Body of pancreas (tissue), 4 donors: ENCODE data around the gene ZSCAN5B. TPM values are rescaled to one million over a fixed set of nuclear protein-coding genes. Genes with fewer than 3 reads are reported as not detected.

Experiments used
- ATAC-seq: fragments of 150-250 bp; one replicate; pipeline ENCODE4 v1.9.1; 2016
- DNase-seq, 4 donors: peaks; one replicate each; pipeline ENCODE4 v3.0.0-alpha.2; 2019
- H3K27ac ChIP-seq, 4 donors: fragments of 200-600 bp; sonication (generic); 1 replicate in 3 of 4; 2 replicates in 1 of 4; pipeline versions ENCODE4 v1.5.1 to v1.6.1; 2016 to 2019; ENCODE audit warnings: mild to moderate bottlenecking in 1 of 4, mixed read lengths in 1 of 4, moderate library complexity in 1 of 4
- H3K27me3 ChIP-seq, 2 donors: fragments of 200-600 bp; sonication (generic); one replicate each; pipeline ENCODE4 v1.6.0; 2016; ENCODE audit warnings: mild to moderate bottlenecking in 1 of 2
- H3K36me3 ChIP-seq, 2 donors: fragments of 200-600 bp; sonication (generic); replicated peaks in 1 of 2; 2 replicates each; pipeline ENCODE4 v1.5.1; 2016; ENCODE audit warnings: low read depth in 2 of 2; ENCODE audit not compliant: insufficient read depth in 1 of 2
- H3K4me1 ChIP-seq: fragments of 200-600 bp; sonication (generic); one replicate; pipeline ENCODE4 v1.6.0; 2016
- H3K4me3 ChIP-seq, 2 donors: fragments of 200-600 bp; sonication (generic); 1 replicate in 1 of 2; 2 replicates in 1 of 2; pipeline ENCODE4 v1.5.1; 2016 to 2019
- H3K9me3 ChIP-seq, 3 donors: fragments of 200-600 bp; sonication (generic); 1 replicate in 2 of 3; 2 replicates in 1 of 3; pipeline ENCODE4 v1.5.1; 2016
- CTCF ChIP-seq, 7 experiments: fragments of 450-650 bp in 4 of 7; fragments of 200-600 bp in 3 of 7; sonication (generic) in 3 of 7; IDR thresholded peaks; one replicate each; pipeline ENCODE4 v1.5.1; 2016 to 2019; ENCODE audit warnings: antibody characterized with exemption in 7 of 7
- POLR2A ChIP-seq, 3 donors: fragments of 450-650 bp; IDR thresholded peaks; one replicate each; pipeline ENCODE4 v1.6.1; 2016; ENCODE audit warnings: antibody characterized with exemption in 3 of 3, mild to moderate bottlenecking in 2 of 3
- WGBS, 2 donors: methylation state at CpG; one replicate each; pipeline ENCODE4 v1.1.5; 2017; 5-methylcytosine and 5-hydroxymethylcytosine counted together
- intact Hi-C: fragments of 100-400 bp; cut with DNase I; formaldehyde crosslinking; loops from one replicate; pipeline ENCODE4 v1.15.1; 2023
- total RNA-seq, 2 donors: library from RNA; depleted of rRNA; stranded (reverse); fragments of >200 nt; gene quantifications; one replicate each; pipeline ENCODE4 v1.1.0, GENCODE V29; 2016

Gene ZSCAN5B
- total RNA-seq, 2 donors from 2014 or later, result not detected

- no peak for ATAC-seq
- TF ChIP-seq POLR2A (IDR thresholded peaks at IDR 0.05) (no peak), CTCF (IDR thresholded peaks at IDR 0.05) (no peak)
- WGBS, 2 donors, result 89 to 98% methylated on average over 19 to 45 of the region's 69 CpGs
- no peak overlapping the region for H3K27ac ChIP-seq
- DNase-seq, result no peak
- intact Hi-C loops, result loop anchor here (5.0 kb wide), 1 partner anchor 57 kb away; no protein-coding TSS in a partner anchor
- H3K9me3 ChIP-seq, result no peaks in the 10 kb centered on the region
- no peaks in the 10 kb centered on the region for H3K27me3 ChIP-seq
- peaks cover 10 to 11% of the 10 kb centered on the region in 2 donors for H3K36me3 ChIP-seq
- peaks cover 23% of the 10 kb centered on the region for H3K4me1 ChIP-seq
- no peak overlapping the region for H3K4me3 ChIP-seq
These were observed 37.8 kb downstream of the ZSCAN5B start for GRCh38 chr19:56159622-56160271.

- Histone ChIP-seq H3K27ac (no peak overlapping the region), H3K27me3 (no peaks in the 10 kb centered on the region), H3K4me1 (peaks cover 30% of the 10 kb centered on the region), H3K9me3 (no peaks in the 10 kb centered on the region), H3K4me3 (no peak overlapping the region), H3K36me3 (peaks cover 10 to 11% of the 10 kb centered on the region in 2 donors)
- intact Hi-C loops, result no loop called here
- DNase-seq (no peak), ATAC-seq (no peak)
- no peak for TF ChIP-seq CTCF (IDR thresholded peaks at IDR 0.05)
- TF ChIP-seq POLR2A (IDR thresholded peaks at IDR 0.05), result no peak
- 89% methylated on average over 9 of the region's 9 CpGs for WGBS, 2 donors
These were observed 38.5 kb downstream of the ZSCAN5B start for GRCh38 chr19:56159009-56159559.

- no peak for DNase-seq
- peaks cover 10 to 11% of the 10 kb centered on the region in 2 donors for H3K36me3 ChIP-seq
- H3K27ac ChIP-seq, result no peak overlapping the region
- H3K4me3 ChIP-seq, result no peak overlapping the region
- 92 to 93% methylated on average over 11 to 16 of the region's 16 CpGs for WGBS, 2 donors
- no peak for TF ChIP-seq CTCF (IDR thresholded peaks at IDR 0.05)
- no peak for TF ChIP-seq POLR2A (IDR thresholded peaks at IDR 0.05)
- peaks cover 38% of the 10 kb centered on the region for H3K4me1 ChIP-seq
- intact Hi-C loops, result no loop called here
- ATAC-seq, result no peak
- no peaks in the 10 kb centered on the region for H3K9me3 ChIP-seq
- no peaks in the 10 kb centered on the region for H3K27me3 ChIP-seq
These were observed 39.3 kb downstream of the ZSCAN5B start for GRCh38 chr19:56158170-56158757.

GRCh38 chr19:56156768-56157167, 40.8 kb downstream of the ZSCAN5B start:
- H3K27ac ChIP-seq, result peak overlapping the region in 3 of 4 donors; percentile 4 to 40 (median 32)
- no peaks in the 10 kb centered on the region for H3K9me3 ChIP-seq
- intact Hi-C loops, result no loop called here
- peaks cover 53% of the 10 kb centered on the region for H3K4me1 ChIP-seq
- TF ChIP-seq POLR2A (IDR thresholded peaks at IDR 0.05), result no peak
- no peak overlapping the region for H3K4me3 ChIP-seq
- peaks cover 10 to 11% of the 10 kb centered on the region in 2 donors for H3K36me3 ChIP-seq
- ATAC-seq (no peak), DNase-seq (peak in 2 of 4 donors; percentile 36 to 45)
- 49 to 69% methylated on average over 7 to 11 of the region's 11 CpGs for WGBS, 2 donors
- H3K27me3 ChIP-seq, result no peaks in the 10 kb centered on the region

- TF ChIP-seq CTCF (IDR thresholded peaks at IDR 0.05) (peak; percentile 32 to 59 (median 52)), POLR2A (IDR thresholded peaks at IDR 0.05) (no peak)
- ATAC-seq (peak; percentile 51), DNase-seq (peak; percentile 34 to 60 (median 54))
- Histone ChIP-seq H3K9me3 (no peaks in the 10 kb centered on the region), H3K4me3 (no peak overlapping the region), H3K4me1 (peaks cover 57% of the 10 kb centered on the region), H3K27me3 (no peaks in the 10 kb centered on the region), H3K36me3 (peaks cover 8% of the 10 kb centered on the region in 2 donors), H3K27ac (no peak overlapping the region)
- intact Hi-C loops, result no loop called here
- 40 to 56% methylated on average over 2 to 17 of the region's 17 CpGs for WGBS, 2 donors
These were observed 42.4 kb downstream of the ZSCAN5B start for GRCh38 chr19:56155124-56155687.
